Activated T-cell treated with anti-CD3 and anti-CD28 coated beads, Interleukin-2, amount 50 U/mL, for 48 hours (primary cell): ENCODE measurements around the gene ARSJ.
"Not testable (repeated sequence)": the region's sequence is repeated elsewhere in the genome, so short reads cannot be mapped to it uniquely, and the experiment has no call there.

Source experiments
- DNase-seq, 2 experiments: peaks; one replicate each; pipeline ENCODE4 v3.0.0-alpha.2; 2020

Gene ARSJ

DNA sequence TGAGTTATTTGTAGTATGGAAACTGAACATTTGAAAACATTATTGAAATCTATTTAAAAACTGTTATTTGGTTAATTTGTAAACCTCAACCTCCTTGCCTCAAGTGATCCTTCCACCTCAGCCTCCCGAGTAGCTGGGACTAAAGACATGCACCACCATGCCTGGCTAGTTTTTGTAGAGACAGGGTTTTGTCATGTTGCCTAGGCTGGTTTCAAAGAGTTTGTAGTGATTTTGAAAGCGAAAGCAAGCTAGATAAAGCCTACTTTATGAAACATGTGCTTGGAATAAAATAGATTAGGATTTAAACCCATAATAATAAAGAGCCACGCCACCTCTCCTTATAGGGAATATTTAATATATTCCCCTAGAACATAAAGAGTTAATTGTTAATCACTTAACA is 23.5 kb downstream of the ARSJ start:
- DNase-seq: no peak

DNA sequence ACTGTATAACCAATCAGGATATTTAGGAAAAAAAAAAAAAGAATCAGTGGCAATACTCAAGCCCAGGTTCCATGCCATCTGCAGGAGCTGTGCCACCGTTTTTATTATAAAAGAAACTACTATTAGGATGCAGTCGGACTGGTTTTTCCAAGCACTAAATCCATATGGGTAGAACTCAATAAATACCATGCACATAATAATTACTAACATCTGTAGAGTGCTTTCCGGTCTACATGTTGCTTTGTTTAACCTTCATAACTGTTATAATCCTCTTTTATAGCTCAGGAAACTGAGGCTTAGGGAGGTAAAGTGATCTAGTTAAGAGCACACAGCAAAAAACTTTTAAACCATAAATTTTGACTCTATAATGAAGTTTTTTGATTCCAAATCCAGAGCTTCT is 24.0 kb downstream of the ARSJ start:
- DNase-seq: no peak

GRCh38 chr4:113953888-113954287 is 25.6 kb downstream of the ARSJ start:
- DNase-seq: no peak

DNA sequence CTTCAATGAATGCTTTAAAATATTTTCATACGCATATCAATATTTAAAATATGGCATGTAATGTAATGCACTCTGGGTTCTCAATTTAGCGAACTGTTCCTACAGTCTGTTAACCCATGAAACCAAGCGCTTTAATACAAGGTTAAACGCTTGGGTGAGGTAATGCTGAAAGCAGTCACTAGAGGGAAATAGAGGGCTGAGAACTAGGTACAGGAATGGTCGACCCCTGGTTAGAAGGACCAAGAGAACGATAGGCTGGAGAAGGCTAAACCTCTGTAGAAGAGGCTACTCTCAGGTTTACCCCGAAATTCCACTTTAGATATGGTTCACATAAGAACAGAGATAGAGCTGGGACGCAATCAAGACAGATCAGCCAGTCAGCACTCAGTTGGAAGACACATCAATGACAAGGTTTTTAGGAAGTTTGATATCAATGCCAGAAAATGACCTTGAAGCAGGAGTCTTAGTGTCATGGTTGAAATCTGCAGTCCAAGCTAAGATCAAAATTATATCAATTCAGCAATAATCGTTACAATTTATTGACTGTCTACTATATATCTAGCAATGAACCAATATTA is 26.9 kb downstream of the ARSJ start:
- DNase-seq: peak in 1 of 2 experiments; percentile 28

- DNase-seq: no peak
These were observed 28.2 kb downstream of the ARSJ start for GRCh38 chr4:113951263-113951662.

DNA sequence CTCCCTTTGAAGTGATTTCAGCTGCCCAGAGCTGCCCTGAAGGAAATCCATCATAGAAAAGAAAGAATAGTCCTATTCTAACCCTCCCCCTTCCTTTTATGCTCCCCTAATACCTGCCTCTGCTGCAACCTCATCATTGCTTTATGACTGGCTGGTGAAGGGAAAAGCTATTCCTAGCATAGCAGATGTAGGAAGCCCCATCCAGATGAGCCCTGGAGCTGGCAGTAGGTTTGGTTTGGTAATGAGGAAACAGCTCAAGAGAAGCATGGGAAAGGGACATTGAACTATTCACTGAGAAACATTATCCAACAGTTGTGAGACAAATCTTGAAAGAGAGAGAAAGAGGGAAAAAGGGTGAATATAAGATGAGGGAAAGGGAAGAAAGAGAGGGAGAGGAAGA is 29.2 kb downstream of the ARSJ start:
- DNase-seq: no peak

DNA sequence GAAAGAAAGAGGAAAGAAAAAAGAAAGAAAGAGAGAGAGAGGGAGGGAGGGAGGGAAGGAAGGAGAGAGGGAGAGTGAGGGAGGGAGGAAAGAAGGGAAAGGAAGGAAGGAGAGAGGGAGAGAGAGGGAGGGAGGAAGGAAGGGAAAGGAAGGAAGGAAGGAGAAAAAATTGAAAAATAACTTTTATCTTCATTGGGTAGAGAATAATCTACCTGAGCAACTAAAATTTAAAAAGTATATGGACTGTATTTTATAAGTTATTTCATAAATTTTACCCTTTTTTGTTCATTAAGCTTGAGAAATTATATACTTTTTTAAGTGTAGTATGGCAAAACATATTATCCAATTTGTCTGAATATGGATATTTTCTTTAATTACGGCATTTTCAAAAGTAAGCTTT is 32.0 kb downstream of the ARSJ start:
- DNase-seq: no peak

GRCh38 chr4:113945906-113946305 is 33.5 kb downstream of the ARSJ start:
- no peak for DNase-seq

DNA sequence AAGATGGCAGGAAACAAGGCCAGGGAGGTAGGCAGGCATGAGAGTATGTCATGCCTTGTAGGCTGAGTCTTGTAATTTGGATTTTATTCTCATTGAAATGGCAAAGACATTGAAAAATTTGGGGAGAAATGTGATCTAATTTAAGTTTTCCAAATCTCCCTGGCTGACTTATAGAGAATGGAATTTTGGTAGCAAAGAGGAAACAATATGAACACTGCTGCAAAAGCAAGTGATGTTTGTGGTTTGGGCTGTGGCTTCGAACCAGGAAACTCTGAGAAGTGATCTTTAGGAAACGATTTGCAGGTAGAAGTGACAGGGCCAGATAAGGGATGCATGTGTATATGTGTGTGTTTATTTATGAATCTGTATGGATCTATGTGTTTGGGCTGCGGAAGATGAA is 35.6 kb downstream of the ARSJ start:
- DNase-seq: no peak

DNA sequence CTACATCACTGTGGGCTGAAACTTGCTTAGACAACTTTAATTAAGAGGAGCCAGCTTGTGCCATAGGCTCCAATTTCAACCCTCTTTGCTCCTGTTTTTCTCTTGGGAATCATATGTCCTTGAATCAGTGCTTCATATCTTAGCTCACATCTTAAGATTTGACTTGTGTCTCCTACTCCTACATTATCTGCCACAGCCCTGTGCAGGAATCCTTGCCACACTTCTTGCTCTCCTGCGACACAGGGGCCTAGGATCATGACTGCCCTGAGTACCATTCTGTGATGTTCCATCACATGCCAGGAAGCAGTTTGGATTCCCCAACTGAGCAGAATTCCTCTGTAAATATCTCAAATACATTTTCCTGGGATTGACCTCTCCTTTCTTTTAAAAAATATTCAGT is 36.4 kb downstream of the ARSJ start:
- DNase-seq: no peak

DNA sequence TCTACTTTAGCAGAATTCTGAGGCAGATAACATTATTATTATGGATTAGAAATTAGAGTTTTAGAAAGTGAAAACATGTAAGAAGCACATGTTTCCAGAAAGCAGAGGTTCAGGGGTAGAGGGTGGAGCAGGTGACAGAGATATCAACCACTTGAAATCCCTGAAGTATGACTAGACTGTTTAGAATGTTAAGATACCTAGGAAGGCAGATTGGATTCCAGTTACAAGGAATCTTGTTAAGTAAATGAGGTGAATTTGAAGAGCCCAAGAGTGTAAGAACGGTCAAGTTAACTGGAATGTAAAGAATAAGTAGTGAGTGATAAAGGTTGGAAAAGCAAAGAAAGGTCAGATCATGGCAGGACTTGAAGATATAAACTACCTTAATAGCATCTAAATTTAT is 37.6 kb downstream of the ARSJ start:
- no peak for DNase-seq

DNA sequence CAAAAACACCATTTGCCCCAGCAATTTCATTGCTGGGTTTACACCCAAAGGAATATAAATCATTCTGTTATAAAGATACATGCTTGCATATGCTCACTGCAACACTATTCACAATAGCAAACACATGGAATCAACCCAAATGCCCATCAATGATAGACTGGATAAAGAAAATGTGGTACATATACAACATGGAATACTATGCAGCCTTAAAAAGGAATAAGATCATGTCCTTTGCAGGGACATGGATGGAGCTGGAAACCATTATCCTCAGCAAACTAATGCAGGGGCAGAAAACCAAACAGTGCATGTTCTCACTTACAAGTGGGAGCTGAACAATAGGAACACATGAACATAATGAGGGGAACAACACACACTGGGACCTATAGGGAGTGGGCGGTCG is 39.3 kb downstream of the ARSJ start:
- DNase-seq: not testable (repeated sequence)

- DNase-seq: no peak
These were observed 44.3 kb downstream of the ARSJ start for GRCh38 chr4:113935190-113935589.

- DNase-seq: not testable (repeated sequence)
These were observed 54.7 kb downstream of the ARSJ start for GRCh38 chr4:113924706-113925105.

- DNase-seq: no peak
These were observed 58.2 kb downstream of the ARSJ start for GRCh38 chr4:113921089-113921794.

GRCh38 chr4:113919611-113920010 is 59.8 kb downstream of the ARSJ start:
- DNase-seq: no peak

DNA sequence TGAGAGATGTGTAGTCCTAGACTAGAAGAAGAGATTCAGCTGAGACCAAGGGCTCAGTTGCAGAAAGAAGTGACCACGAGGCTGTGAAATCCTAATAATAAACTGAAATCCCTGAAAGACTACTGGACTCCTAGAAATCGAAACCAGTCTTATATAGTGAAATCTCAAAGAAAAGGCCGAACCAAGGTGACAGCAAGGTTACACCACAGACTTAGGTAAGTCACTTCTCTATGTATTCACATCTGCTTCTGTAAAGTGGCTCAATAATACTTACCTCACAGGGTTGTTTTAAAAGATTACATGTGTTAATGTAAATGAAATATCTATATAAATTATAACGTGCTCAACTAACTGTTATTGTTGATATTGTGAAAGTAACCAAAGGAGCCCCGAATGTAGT is 60.3 kb downstream of the ARSJ start:
- no peak for DNase-seq

DNA sequence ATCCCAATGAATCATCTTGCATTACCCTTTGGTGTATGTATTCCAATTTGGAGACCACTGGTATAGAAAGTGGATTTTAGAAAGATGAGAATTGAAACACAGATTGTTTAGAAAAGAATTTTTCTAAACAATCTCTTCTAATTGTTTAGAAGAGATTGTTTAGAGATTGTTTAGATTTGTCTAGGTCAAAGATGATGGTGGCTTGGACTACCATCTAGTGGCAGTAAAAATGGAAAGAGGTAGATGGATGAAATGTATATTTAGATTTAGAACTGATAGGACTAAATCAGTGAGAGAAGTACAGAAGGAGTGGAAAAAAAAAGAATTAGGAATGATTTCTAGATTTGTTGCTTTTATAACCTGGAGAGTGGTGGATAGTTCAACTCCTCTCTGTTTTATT is 70.6 kb downstream of the ARSJ start:
- no peak for DNase-seq

DNA sequence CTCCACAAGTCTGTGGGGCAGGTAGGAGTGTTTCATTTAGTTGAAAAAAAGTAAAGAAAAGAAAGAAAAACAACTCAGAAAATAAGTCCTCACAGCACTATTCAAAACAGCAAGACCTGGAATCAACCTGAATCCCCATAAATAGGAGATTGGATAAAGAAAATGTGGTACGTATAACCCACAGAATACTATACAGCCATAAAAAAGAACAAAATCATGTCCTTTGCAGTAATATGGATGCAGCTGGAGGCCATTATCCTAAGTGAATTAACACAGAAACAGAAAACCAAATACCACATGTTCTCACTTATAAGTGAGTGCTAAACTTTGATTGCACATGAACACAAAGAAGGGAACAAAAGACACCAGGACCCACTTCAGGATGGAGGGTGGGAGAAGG is 71.9 kb downstream of the ARSJ start:
- DNase-seq: no peak

DNA sequence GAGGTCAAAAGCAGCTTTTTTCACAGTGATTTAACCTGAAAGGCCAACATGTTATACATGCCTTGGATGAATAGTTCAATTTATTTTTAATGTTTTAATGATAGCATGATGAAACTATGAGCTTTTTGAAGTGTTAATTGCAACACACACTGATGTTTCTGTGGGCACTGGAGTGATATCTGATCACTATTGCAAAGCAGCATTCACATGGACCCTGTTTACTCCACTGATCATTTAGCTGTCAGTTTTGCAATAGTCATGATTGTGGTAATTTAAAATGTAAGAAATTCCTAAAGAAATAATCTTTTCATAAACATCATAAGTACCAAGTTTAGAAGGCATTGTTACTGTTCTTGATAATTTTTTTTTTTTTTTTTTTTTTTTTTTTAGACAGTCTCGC is 74.1 kb downstream of the ARSJ start:
- no peak for DNase-seq

- DNase-seq: no peak
These were observed 74.6 kb downstream of the ARSJ start for GRCh38 chr4:113904877-113905276.

GRCh38 chr4:113901994-113902787 is 77.3 kb downstream of the ARSJ start:
- peak; percentile 62 to 66 for DNase-seq

DNA sequence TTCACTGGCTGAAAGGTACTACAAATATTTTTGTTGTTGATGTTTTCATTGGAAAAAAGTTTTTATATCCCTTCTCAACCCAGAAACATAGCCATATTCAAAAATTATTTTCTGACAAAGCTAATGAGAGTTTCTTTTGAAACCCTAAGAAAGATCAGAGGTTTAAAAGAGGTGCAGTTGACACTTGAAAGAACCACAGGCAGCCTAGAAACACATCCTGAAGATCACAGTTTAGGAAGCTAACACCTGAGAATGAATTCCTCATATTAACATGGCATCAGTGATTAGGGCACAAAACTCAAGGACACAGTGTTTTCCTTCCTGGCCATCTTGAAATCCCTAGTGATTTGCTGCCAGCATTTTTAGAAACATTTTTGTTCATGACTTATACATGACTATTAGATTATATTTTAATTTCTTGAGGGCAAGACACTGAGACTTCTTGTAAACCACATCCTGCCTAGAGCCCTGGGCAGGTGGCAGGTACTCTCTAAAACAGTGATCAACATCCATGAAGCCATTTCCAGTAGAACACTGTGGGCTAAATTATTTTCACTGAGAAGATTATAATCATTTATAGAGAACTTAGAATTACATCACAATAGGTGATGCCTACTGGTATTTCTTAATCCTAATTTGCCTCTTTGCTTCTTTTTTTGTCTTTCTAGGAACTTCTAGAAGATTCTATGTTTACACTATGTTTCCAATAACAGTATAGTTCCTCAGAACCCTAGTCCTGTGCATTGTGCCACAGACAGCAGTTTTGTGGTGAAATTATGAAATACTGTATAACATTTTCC is 80.0 kb downstream of the ARSJ start:
- no peak for DNase-seq
